GM18951 (cell line): ENCODE data around the gene TBPL2.
"Not testable (repeated sequence)": the region's sequence is repeated elsewhere in the genome, so short reads cannot be mapped to it uniquely, and the experiment has no call there.

Experiments used
- POLR2A ChIP-seq: IDR thresholded peaks from 4 replicates; pipeline ENCODE4 v1.6.1; 2011; ENCODE audit warnings: mild to moderate bottlenecking; ENCODE audit not compliant: insufficient read length, insufficient read depth; ENCODE audit errors: extremely low read depth
- in situ Hi-C: fragments of 300-500 bp; cut with MboI; formaldehyde crosslinking; loops from one replicate; pipeline ENCODE4 v1.12.0; 2022; ENCODE audit warnings: low sequenced_read_pairs, mixed read lengths, inconsistent platforms; ENCODE audit not compliant: unreplicated experiment

The TBPL2 gene

GRCh38 chr14:55433880-55434804 is 6.3 kb downstream of the TBPL2 start:
- TF ChIP-seq POLR2A, result no peak
- in situ Hi-C loops, result loop anchor here (25.0 kb wide), 1 partner anchor 1028 kb away; no protein-coding TSS in a partner anchor

- TF ChIP-seq POLR2A, result no peak
- in situ Hi-C loops, result loop anchor here (25.0 kb wide), 1 partner anchor 1030 kb away; no protein-coding TSS in a partner anchor
These were observed 7.8 kb downstream of the TBPL2 start for GRCh38 chr14:55432628-55433027.

DNA sequence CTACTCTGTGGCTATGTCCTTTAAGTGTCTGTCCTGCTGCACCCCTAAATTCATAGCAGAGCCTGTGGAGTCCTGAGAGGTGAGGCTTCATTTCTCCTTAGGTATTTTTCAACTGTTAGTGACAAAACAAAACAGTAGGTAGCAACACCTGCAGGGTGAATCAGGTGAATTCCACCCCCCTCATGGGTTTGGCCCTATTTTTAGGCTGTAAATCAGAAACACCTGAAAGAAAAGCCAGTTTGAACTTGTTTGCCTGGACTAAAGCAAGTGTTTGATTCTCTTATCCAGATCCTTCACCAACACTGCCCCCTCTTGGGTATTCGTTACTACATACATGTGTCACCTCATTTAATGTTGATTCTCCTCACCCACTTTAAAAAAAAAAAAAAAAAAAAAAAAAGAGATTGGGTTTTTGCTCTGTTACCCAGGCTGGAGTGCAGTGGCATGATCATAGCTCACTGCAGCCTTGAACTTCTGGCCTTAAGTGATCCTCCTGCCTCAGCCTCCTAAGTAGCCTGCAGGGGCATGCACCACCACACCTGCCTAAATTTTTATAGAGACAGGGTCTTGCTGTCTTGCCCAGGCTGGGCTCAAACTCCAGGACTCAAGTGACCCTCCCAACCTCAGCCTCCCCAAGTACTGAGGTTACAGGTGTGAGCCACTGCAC is 10.3 kb downstream of the TBPL2 start:
- TF ChIP-seq POLR2A, result no peak
- in situ Hi-C loops, result loop anchor here (25.0 kb wide), 1 partner anchor 1032 kb away; no protein-coding TSS in a partner anchor

DNA sequence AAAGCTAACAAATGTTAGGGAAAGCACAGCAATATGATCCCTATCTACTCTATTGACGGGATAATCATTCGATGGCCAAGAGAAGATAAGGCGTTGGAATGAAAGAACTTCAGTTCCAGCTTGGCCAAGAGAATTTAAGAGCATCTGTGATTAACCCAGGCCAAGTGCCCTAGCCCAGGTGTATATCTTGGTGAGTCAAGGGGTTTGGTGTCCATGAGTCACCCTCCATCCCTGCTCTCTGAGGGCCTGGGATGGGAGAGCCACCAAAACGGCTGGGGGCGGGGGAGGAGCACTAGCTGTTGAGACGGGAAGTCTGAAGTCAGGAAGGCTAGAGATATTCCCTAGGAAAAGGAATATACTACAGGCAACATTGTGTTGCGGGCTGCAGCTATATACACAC is 13.0 kb downstream of the TBPL2 start:
- TF ChIP-seq POLR2A, result no peak
- in situ Hi-C loops, result loop anchor here (25.0 kb wide), 1 partner anchor 1035 kb away; no protein-coding TSS in a partner anchor

- no peak for TF ChIP-seq POLR2A
- in situ Hi-C loops, result loop anchor here (25.0 kb wide), 1 partner anchor 1035 kb away; no protein-coding TSS in a partner anchor
These were observed 13.5 kb downstream of the TBPL2 start for GRCh38 chr14:55426891-55427290.

DNA sequence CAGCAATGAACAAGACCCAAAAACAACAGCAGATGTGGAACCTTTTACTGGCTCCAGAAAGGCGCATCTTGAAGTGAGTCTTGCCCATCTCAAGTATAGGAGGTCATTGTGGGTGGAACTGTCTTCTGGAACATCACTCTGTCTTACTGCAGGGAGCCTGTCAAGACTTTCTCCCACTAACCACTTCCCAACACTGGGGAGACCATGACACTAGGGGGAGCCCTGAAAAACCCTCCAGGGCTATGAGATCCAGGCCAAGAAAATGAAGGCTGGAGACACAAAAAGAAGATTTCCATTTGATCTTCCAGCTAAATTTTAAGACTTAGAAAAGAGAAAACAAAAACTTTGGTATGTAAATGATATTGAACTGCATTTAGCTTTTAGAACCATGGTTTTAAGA is 15.3 kb downstream of the TBPL2 start:
- no peak for TF ChIP-seq POLR2A
- in situ Hi-C loops, result loop anchor here (25.0 kb wide), 1 partner anchor 1037 kb away; no protein-coding TSS in a partner anchor

DNA sequence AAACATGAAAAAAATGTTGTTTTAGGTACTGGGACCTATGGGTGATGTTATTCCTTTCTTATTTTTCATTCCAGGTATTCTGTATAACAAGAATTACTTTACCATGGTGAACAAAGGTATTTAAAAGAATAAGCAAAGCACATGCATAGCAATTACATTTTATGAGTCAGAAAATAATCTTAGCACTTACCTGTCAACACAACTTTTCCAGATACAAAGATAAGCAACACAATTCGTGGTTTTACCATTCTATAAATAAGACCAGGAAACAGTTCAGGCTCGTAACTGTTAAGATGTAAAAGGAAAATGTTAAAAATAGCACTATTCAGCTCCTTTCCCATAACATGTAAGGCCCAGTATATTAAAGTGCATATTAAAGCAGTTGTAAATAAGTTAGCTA is 16.4 kb downstream of the TBPL2 start:
- no peak for TF ChIP-seq POLR2A
- in situ Hi-C loops, result no loop called here

- in situ Hi-C loops, result not testable (repeated sequence)
These were observed 18.1 kb downstream of the TBPL2 start for GRCh38 chr14:55422338-55422737.

GRCh38 chr14:55419663-55420062 is 20.8 kb downstream of the TBPL2 start:
- TF ChIP-seq POLR2A, result no peak

DNA sequence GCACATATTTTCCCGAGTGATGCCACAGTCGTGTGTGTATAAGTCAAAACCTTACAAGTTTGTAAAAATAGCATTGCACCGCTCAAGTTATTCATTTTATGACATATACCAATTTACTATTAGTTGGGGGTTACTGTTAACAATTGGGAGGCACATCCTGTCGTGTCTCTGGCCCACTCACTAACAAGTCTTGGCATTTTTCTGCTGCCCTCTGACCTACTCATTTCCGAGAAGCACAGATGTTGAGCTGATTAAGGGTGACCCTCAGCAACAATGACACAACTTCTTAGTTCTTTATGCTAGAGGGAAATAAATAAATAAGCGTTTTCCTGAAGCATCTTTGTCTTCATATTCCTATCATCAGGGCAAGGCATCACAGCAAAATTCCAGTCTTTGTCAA is 22.0 kb downstream of the TBPL2 start:
- TF ChIP-seq POLR2A, result no peak
- in situ Hi-C loops, result no loop called here

More at GRCh38 chr14:55419663-55420062, 20.8 kb downstream of the TBPL2 start:
- in situ Hi-C loops, result no loop called here

- in situ Hi-C loops, result no loop called here
- no peak for TF ChIP-seq POLR2A
These were observed 22.5 kb downstream of the TBPL2 start for GRCh38 chr14:55417955-55418354.

- in situ Hi-C loops, result no loop called here
- TF ChIP-seq POLR2A, result no peak
These were observed 23.6 kb downstream of the TBPL2 start for GRCh38 chr14:55416866-55417265.

DNA sequence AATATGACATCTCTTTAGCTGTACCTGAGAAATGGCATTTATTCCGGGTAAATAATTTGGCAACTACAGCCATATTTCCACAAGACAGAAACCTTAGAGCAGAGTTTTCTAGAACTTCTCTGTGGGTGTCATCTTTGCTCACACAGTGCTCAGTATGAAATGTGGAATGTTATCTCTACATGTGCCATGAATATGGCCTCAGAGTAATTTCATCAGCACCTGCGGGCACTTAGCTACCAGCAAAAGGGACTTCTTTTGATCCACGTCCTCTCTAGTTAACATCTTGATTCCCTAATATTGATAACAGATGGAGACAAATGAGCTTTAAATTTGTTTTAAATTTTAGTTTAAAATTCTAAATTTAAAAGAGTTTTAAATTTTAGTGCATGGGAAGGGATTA is 25.9 kb downstream of the TBPL2 start:
- no peak for TF ChIP-seq POLR2A
- in situ Hi-C loops, result no loop called here
